ENCODE results near the gene HACD4. TPM values are rescaled to one million over a fixed set of nuclear protein-coding genes. Genes with fewer than 3 reads are reported as not detected.
A peak's percentile ranks its signal among the peaks of the same experiment; 100 is the strongest.
"Not testable (repeated sequence)": the region's sequence is repeated elsewhere in the genome, so short reads cannot be mapped to it uniquely, and the experiment has no call there.

Gene HACD4
- total RNA-seq, 4 donors from 2014 or later, result 1.2 to 8.3 (median 2.0) TPM

DNA sequence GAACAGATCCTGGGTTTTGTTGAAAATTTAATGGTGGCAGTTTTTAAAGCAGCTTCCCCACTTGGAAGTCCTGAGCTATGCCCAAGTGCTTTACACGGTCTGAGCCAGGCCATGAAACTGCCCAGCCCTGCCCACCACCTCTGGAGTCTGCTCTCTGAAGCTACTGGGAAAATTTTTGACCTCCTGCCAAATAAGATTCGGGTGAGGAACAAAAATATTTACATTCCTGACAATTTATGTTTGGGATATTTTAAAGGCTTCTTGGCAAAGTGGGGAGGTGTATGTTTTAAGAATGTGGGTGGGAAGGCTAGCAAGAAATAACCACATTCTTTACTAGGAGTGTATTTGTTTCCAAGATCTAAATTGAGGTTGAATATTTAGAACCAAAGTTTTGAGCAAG lies 50.0 kb downstream of the HACD4 start:
- Histone ChIP-seq H3K9me3 (no peaks in the 10 kb centered on the region), H3K27ac (peak overlapping the region in 2 of 4 donors; percentile 21 to 63), H3K4me1 (no peaks in the 10 kb centered on the region), H3K27me3 (no peaks in the 10 kb centered on the region), H3K36me3 (peaks cover 0 to 7% (median 0%) of the 10 kb centered on the region in 3 donors), H3K4me3 (no peak overlapping the region)
- DNase-seq, result no peak
- no peak for TF ChIP-seq POLR2A (IDR thresholded peaks at IDR 0.05)
- TF ChIP-seq, protein P1, sequence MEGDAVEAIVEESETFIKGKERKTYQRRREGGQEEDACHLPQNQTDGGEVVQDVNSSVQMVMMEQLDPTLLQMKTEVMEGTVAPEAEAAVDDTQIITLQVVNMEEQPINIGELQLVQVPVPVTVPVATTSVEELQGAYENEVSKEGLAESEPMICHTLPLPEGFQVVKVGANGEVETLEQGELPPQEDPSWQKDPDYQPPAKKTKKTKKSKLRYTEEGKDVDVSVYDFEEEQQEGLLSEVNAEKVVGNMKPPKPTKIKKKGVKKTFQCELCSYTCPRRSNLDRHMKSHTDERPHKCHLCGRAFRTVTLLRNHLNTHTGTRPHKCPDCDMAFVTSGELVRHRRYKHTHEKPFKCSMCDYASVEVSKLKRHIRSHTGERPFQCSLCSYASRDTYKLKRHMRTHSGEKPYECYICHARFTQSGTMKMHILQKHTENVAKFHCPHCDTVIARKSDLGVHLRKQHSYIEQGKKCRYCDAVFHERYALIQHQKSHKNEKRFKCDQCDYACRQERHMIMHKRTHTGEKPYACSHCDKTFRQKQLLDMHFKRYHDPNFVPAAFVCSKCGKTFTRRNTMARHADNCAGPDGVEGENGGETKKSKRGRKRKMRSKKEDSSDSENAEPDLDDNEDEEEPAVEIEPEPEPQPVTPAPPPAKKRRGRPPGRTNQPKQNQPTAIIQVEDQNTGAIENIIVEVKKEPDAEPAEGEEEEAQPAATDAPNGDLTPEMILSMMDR (IDR thresholded peaks at IDR 0.05), result no peak

DNA sequence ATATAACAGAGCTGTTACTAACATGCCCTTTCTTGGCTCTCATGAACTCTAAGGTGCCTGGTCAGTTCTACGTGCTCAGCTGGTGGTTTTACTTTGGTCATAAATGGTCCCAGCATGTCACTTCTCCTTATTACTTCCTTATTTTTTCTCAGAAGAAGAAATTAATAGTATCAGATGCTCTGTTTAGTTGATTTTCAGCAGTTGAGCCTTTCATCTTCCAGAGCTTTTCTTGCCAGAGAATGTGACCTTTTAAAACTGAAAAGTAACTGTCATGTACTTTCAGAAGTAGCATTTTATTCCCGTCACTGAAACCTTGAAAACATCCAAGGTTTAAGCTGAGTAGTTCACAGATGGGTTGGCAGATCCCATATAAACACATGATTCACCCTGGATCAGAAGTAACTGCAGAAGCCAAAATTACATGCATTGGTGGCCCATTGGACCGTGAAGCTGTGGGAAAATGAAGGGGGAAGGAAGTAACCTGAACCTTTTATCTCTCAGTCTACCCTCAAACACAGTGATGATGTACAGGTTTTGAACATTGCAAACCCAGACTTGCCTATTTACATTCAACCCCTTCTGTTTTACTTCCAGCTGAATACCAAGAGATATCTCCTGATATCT lies 50.5 kb downstream of the HACD4 start:
- Histone ChIP-seq H3K9me3 (no peaks in the 10 kb centered on the region), H3K27ac (peak overlapping the region in 2 of 4 donors; percentile 21 to 63), H3K36me3 (peaks cover 0 to 7% (median 0%) of the 10 kb centered on the region in 3 donors), H3K4me1 (no peaks in the 10 kb centered on the region), H3K27me3 (no peaks in the 10 kb centered on the region), H3K4me3 (no peak overlapping the region)
- no peak for TF ChIP-seq POLR2A (IDR thresholded peaks at IDR 0.05)
- TF ChIP-seq, protein P1 (IDR thresholded peaks at IDR 0.05), result no peak
- DNase-seq, result no peak

DNA sequence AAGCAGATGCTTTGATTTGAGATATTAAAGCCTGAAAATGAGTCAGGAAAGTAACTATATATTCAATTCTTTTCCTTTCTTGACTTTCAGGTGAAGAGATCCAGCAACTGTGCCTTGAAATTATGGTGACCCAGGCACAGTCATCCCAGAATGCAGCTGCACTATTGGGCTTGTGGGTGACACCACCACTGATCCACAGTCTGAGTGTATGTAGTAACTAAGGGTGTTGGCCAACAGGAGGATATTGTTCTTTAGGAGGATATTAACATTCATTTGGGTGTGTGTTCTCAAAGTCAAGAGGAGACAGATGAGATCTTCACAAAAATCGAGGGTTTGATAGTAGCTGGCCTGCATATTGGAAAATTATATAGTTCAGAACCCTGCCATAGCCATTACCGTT lies 53.2 kb downstream of the HACD4 start:
- TF ChIP-seq, protein P1 (IDR thresholded peaks at IDR 0.05), result no peak
- TF ChIP-seq POLR2A (IDR thresholded peaks at IDR 0.05), result no peak
- Histone ChIP-seq H3K9me3 (no peaks in the 10 kb centered on the region), H3K4me3 (no peak overlapping the region), H3K4me1 (no peaks in the 10 kb centered on the region), H3K27me3 (no peaks in the 10 kb centered on the region), H3K27ac (no peak overlapping the region), H3K36me3 (peaks cover 0 to 7% (median 0%) of the 10 kb centered on the region in 3 donors)
- no peak for DNase-seq

DNA sequence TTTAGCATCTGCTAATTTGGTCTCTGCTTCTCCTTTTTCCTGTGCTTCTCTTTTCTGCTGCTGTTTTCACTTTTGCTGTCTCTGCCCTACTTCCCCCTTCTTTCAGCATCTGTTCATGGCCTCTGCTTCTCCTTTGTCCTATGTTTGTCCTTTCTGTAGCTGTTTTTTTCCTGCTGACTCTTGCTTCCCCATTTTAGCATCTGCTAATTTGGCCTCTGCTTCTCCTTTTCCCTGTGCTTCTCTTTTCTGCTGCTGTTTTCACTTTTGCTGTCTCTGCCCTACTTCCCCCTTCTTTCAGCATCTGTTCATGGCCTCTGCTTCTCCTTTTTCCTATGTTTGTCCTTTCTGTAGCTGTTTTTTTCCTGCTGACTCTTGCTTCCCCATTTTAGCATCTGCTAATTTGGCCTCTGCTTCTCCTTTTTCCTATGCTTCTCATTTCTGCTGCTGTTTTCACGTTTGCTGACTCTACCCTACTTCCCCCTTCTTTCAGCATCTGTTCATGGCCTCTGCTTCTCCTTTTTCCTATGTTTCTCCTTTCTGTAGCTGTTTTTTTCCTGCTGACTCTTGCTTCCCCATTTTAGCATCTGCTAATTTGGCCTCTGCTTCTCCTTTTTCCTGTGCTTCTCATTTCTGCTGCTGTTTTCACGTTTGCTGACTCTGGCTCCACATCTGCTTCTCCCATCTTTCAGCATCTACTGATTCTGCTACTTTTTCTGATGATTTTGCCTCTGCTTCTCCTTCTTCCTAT lies 57.1 kb downstream of the HACD4 start:
- not testable (repeated sequence) for H3K4me1 ChIP-seq, H3K27me3 ChIP-seq, H3K4me3 ChIP-seq, H3K36me3 ChIP-seq, H3K27ac ChIP-seq, H3K9me3 ChIP-seq, DNase-seq

DNA sequence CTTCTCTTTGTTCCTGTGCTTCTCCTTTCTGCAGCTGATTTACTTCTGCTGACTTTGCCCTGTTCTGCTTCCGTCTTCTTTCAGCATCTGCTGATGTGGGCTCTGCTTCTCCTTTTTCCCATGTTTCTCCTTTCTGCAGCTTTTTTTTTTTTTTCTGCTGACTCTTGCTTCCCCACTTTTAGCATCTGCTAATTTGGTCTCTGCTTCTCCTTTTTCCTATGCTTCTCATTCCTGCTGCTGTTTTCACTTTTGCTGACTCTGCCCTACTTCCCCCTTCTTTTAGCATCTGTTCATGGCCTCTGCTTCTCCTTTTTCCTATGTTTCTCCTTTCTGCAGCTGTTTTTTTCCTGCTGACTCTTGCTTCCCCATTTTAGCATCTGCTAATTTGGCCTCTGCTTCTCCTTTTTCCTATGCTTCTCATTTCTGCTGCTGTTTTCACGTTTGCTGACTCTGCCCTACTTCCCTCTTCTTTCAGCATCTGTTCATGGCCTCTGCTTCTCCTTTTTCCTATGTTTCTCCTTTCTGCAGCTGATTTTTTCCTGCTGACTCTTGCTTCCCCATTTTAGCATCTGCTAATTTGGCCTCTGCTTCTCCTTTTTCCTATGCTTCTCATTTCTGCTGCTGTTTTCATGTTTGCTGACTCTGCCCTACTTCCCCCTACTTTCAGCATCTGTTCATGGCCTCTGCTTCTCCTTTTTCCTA lies 58.0 kb downstream of the HACD4 start:
- not testable (repeated sequence) for DNase-seq, H3K27me3 ChIP-seq, H3K4me1 ChIP-seq, H3K4me3 ChIP-seq, H3K36me3 ChIP-seq, H3K9me3 ChIP-seq, H3K27ac ChIP-seq

GRCh38 chr9:20972684-20973083 lies 58.8 kb downstream of the HACD4 start:
- no peaks in the 10 kb centered on the region for H3K27me3 ChIP-seq
- TF ChIP-seq, protein P1 (IDR thresholded peaks at IDR 0.05), result no peak
- no peak for TF ChIP-seq POLR2A (IDR thresholded peaks at IDR 0.05)
- no peaks in the 10 kb centered on the region for H3K4me1 ChIP-seq
- DNase-seq, result no peak
- H3K36me3 ChIP-seq, result peaks cover 0 to 7% (median 0%) of the 10 kb centered on the region in 3 donors
- no peak overlapping the region for H3K27ac ChIP-seq
- H3K4me3 ChIP-seq, result no peak overlapping the region
- no peaks in the 10 kb centered on the region for H3K9me3 ChIP-seq

Data from Peyer's patch (tissue), 4 donors.